GM12874 (cell line): Measurements from ENCODE around the gene CYB561.
A peak's percentile ranks its signal among the peaks of the same experiment; 100 is the strongest.

Experiments used
- CTCF ChIP-seq: IDR thresholded peaks from 2 replicates; pipeline ENCODE4 v1.5.1; 2011; ENCODE audit warnings: low read depth, mild to moderate bottlenecking, control low read depth, low read length, moderate library complexity; ENCODE audit not compliant: insufficient read depth

The CYB561 gene

GRCh38 chr17:63445954-63446752 lies at the start of gene CYB561:
TSS of gene CYB561 (minus strand) at chr17:63446306. CDS start at chr17:63437547, 8,759 bp downstream.
- peak; percentile 57 for TF ChIP-seq CTCF

GRCh38 chr17:63495491-63495890 lies 49.4 kb upstream of the CYB561 start:
- no peak for TF ChIP-seq CTCF

- TF ChIP-seq CTCF: no peak
These were observed 48.3 kb upstream of the CYB561 start for GRCh38 chr17:63494300-63494928.

- no peak for TF ChIP-seq CTCF
These were observed 47.3 kb upstream of the CYB561 start for GRCh38 chr17:63493411-63493810.

GRCh38 chr17:63492940-63493339 lies 46.8 kb upstream of the CYB561 start:
- no peak for TF ChIP-seq CTCF

GRCh38 chr17:63491977-63492618 lies 46.0 kb upstream of the CYB561 start:
- TF ChIP-seq CTCF: no peak

- TF ChIP-seq CTCF: no peak
These were observed 45.3 kb upstream of the CYB561 start for GRCh38 chr17:63491413-63491812.
